ENCODE measurements around the gene DLK2.
"Not testable (repeated sequence)": the region's sequence is repeated elsewhere in the genome, so short reads cannot be mapped to it uniquely, and the experiment has no call there.

DLK2 gene, protein sequence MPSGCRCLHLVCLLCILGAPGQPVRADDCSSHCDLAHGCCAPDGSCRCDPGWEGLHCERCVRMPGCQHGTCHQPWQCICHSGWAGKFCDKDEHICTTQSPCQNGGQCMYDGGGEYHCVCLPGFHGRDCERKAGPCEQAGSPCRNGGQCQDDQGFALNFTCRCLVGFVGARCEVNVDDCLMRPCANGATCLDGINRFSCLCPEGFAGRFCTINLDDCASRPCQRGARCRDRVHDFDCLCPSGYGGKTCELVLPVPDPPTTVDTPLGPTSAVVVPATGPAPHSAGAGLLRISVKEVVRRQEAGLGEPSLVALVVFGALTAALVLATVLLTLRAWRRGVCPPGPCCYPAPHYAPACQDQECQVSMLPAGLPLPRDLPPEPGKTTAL

DNA sequence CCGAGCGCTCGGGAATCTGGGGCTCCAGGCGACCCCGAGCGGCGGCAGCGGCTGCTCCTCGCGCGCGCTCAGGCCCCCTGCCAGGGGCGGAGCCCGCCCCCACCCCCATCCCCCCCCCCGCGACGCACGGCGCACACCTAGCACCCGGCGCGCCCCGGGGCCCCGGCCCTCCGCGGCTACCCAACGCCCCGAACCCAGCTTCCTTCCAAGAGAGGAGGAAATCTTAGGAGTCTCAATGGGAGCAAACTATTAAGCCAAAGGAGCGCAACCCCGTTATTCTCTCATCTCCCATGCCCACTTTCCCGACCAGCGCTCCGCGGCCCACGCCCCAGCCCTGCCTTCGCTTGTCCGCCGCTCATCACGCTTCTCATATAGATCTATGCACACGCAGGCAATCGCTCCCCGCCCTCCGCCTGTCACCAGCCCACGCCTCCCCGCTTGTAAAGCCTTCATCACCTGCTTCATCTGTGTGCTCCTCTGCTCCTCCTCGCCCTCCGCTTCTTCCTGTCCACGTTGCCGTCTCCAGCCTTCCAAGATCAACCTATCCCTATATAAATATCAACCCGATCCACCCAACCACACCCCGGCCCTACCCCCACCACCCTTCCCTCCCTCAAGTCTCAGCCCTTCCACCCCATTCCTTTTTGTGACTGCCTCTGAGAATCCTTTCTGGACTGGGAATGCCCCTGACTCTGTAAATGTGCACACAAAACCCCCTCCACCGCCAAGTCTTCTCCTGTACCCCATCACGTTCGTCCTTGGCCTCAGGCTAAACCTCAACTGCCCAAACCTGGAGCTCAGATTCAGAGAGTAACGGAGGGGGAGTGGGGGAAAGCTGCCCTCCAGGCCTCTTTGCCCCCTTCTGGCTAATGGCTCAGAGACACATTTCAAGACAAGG, at the start of gene DLK2:
Gene DLK2 (minus strand): TSS at position 18 of the 898 bp plus-strand sequence. CDS start 723 bp downstream, outside the sequence.
- peak; percentile 50 to 52 for DNase-seq
- H3K4me3 Mint-ChIP-seq, result peak within 1 kb of the TSS; percentile 90 to 92
- H3K4me1 Mint-ChIP-seq, result peaks cover 28% of the 10 kb centered on the region
- H3K27ac Mint-ChIP-seq, result peak within 1 kb of the TSS; percentile 47 to 89
- H3K9me3 Mint-ChIP-seq, result peaks cover 4 to 7% of the 10 kb centered on the region in 2 donors
- H3K27me3 Mint-ChIP-seq, result peaks cover 17% of the 10 kb centered on the region
- peak; percentile 72 for ATAC-seq

DNA sequence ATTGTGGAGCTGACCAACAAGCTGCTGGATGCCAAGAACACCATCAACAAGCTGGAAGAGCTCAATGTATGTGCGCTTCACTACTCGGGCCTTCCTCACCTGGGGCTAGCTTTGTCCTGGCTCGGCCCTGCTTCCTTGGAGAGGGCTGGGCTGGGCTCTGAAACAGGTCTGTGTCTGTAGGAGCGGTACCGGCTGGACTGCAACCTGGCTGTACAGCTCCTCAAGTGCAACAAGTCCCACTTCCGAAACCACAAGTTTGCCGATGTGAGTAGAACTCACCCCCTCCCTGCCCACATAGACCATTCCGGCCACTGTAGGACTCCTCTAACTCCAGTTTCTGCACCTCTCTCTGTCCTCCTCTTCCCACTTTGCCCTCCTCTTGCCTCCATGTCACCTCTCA, 48.1 kb upstream of the DLK2 start:
- no peak overlapping the region for H3K4me3 Mint-ChIP-seq
- ATAC-seq, result no peak
- H3K9me3 Mint-ChIP-seq, result no peaks in the 10 kb centered on the region
- H3K4me1 Mint-ChIP-seq, result peaks cover 11% of the 10 kb centered on the region
- DNase-seq, result no peak
- peaks cover 14% of the 10 kb centered on the region for H3K27me3 Mint-ChIP-seq
- H3K27ac Mint-ChIP-seq, result no peak overlapping the region

DNA sequence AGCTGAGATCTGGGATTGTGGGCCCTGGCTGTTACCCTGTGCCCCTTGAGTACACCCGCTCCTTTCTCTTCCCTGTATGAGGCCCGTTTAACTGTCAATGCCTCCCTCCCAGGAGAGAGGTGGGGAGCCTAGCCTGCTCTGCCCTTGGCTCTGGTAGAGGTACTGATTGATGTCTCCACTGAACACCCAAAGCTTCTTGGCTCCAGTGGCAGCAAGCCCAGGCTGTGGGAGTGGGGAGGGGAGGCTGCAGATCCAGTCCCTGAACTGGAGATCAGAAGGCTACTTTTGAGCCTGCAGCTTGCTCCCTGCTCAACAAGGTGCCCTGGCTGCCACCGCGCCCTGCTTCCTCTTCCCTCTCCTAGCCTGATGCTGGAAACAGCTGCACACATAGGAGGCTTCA, 47.3 kb upstream of the DLK2 start:
- ATAC-seq (no peak), DNase-seq (no peak)
- Mint-ChIP-seq H3K27ac (no peak overlapping the region), H3K4me1 (peaks cover 11% of the 10 kb centered on the region), H3K27me3 (peaks cover 6% of the 10 kb centered on the region), H3K4me3 (no peak overlapping the region), H3K9me3 (no peaks in the 10 kb centered on the region)

DNA sequence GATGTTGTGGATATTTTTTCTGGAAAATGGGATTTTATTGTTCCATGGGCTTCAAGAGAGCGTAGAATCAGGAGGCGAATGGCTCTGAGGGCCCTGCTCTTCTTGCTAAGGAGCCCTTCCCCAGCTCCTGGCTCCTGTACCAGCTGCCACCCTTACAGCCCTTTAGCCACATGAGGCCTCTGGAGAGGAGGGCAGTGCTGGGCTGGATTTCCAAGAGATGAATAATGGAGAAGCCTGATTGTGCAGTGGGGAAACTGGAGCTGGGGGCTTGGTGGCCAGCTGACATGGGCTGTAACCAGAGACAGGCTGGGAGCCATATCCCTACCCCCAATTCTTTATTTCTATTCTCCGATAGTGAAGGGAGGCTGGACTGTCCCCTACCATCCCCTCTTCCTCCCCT, 45.6 kb upstream of the DLK2 start:
- Mint-ChIP-seq H3K27me3 (no peaks in the 10 kb centered on the region), H3K27ac (peak overlapping the region in 1 of 2 donors; percentile 23), H3K4me3 (no peak overlapping the region), H3K9me3 (no peaks in the 10 kb centered on the region), H3K4me1 (no peaks in the 10 kb centered on the region)
- ATAC-seq (no peak), DNase-seq (no peak)

DNA sequence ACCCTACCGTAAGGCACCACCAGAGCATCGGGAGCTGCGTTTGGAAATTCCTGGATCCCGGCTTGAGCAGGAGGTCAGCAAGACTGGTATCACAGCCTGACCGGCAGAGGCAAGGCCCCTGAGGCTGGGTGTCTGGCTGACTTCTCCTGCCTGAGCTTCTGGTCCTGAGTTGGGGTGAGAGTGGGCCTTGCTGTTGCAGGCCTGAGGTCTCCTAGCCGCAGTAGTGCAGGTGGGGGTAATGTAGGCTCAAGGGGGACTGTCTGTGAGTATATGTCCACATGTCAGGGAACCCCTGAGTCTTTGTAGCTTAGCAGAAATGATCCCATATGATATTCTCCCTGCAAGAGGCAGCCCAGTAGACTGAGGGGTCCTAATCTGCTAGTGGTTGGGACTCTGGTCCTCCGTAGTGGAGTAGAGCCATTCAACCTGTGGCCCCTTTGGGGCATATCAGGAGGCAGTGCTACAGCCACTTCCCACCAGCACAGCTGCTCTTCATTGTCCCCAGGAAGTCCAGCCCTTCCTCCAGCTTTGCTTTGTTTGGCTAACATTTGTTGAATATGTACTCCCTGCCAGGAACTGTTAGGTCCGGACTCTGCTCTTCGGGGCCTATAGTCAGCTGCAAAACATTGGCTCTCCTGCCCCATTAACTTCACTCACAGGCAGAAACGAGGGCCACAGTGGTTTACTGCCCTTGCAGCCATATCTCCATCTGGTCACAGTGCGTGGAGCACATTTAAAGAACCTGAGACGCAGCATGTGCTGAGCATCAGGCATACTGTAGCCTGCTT, 43.9 kb upstream of the DLK2 start:
- Mint-ChIP-seq H3K4me3 (no peak overlapping the region), H3K27me3 (no peaks in the 10 kb centered on the region), H3K4me1 (peaks cover 14% of the 10 kb centered on the region), H3K9me3 (no peaks in the 10 kb centered on the region), H3K27ac (no peak overlapping the region)
- DNase-seq, result no peak
- no peak for ATAC-seq

DNA sequence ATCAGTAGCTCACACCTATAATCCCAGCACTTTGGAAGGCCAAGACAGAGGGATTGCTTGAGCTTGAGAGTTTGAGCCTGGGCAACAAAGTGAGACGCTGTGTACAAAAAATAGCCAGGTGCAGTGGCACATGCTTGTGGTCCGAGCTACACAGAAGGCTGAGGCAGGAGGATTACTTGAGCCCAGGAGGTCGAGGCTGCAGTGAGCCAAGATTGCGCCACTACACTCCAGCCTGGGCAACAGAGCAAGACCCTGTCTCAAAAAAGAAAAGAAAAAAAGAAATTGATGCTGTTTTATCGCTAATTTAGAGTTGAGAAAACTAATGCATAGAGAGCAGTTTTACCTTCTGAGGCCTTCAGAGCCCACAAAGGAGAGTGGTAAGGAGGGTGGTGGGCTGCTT, 42.9 kb upstream of the DLK2 start:
- not testable (repeated sequence) for H3K27me3 Mint-ChIP-seq, ATAC-seq, H3K9me3 Mint-ChIP-seq, H3K4me3 Mint-ChIP-seq, H3K27ac Mint-ChIP-seq, DNase-seq
- peaks cover 22% of the 10 kb centered on the region for H3K4me1 Mint-ChIP-seq

DNA sequence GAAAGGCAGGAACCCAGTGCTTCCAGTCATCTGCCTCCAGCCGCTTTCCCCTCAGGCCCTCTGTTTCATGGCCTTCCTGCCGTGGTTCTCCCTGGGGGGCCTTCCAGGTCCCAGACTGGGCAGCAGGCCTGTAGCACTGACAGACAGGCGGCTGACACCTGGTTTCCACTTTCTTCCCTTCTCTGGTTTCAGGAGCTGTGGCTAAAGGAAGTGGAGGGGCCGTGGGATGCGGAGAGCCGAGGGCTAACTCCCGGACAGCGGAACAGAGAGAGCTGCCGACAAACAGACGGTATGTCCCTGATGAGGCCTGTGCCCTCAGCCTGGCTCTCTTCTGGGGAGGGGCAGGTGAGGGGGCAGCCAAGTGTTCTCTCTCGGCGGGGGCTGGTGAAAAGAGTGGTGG, 42.3 kb upstream of the DLK2 start:
- Mint-ChIP-seq H3K27ac (peak overlapping the region in 1 of 2 donors; percentile 57), H3K4me3 (no peak overlapping the region), H3K4me1 (peaks cover 27% of the 10 kb centered on the region)

DNA sequence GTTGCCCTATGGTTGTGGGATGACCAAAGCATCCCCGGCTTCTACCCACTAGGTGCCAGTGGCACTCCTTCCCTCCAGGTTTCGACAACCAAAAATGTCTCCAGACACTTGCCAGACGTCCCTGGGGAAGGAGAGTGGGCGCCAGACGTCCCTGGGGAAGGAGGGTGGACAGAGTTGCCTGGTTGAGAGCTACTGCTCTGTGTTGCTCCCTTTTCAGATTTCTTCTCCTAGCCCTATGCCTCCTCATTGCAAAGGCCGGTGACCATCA, 41.7 kb upstream of the DLK2 start:
- no peak for ATAC-seq
- DNase-seq, result no peak
- Mint-ChIP-seq H3K27me3 (no peaks in the 10 kb centered on the region), H3K9me3 (no peaks in the 10 kb centered on the region), H3K4me1 (peaks cover 27% of the 10 kb centered on the region), H3K27ac (no peak overlapping the region), H3K4me3 (no peak overlapping the region)

More for the DNA sequence above, 42.3 kb upstream of the DLK2 start:
- no peak for ATAC-seq
- H3K9me3 Mint-ChIP-seq, result no peaks in the 10 kb centered on the region
- no peaks in the 10 kb centered on the region for H3K27me3 Mint-ChIP-seq
- no peak for DNase-seq

DNA sequence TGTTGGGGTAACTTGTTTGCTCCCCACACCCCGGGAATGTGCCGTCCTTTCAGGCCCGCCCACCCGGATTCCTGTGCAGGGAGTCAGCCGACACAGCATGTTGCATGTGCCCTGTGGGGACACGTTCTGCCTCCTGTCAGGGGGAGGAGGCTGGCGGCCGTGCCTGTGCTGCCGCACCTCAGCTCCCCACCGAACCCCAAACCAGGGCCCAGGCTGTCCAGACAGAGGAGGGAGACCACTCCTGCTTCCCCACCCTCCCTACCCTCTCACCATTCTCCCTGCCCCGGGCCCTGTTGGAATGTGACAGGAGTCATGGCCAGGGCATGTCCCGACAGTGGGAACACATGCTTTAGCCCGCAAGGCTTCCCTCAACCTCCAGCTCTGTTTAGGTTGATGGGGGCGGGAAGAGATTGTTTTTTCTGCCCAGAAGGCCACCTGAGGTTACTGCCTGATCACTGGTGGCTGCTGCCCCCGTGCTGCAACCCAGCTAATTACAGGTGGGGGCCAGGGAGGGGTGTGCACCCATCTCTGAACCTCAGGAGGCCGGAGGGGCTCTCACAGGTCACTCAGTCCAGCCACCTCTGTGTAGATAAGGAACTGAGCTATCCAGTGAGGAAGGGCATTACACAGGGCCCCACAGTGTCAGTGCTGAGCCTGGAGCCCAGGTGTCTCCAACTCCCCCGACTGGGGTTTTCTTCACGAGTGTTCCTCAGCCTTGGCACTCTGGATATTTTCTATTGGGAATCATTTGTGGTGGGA, 41.2 kb upstream of the DLK2 start:
- ATAC-seq, result no peak

DNA sequence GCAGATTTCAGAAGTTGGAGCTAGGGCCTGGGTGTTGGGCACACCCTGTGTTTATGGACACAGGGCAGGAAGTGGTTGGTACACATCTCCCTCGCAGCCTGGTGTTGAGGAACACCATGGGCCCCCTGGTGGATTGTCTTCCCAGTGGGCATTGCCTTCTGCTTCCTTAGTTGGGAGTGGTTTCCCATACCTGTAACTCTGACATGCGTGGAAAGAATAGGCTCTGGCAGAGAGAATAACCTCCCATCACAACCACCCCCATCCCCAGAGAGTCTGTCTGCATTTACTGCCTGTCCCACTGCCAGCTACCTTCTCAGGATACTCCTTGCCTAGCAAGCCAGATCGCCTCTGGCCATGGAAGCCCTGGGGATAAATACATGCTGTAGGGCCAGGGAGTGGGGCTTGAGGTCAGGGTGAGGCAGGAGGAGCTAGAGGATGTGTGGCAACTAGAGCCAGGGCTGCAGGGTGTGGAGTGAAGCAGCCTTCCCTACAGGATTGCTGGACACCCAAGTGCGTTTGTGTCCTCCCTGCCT, 40.1 kb upstream of the DLK2 start:
- Mint-ChIP-seq H3K9me3 (no peaks in the 10 kb centered on the region), H3K27ac (peak overlapping the region in 1 of 2 donors; percentile 64), H3K27me3 (no peaks in the 10 kb centered on the region), H3K4me3 (no peak overlapping the region), H3K4me1 (peaks cover 27% of the 10 kb centered on the region)
- ATAC-seq (peak; percentile 43), DNase-seq (no peak)

More for the DNA sequence above, 41.2 kb upstream of the DLK2 start:
- no peak overlapping the region for H3K27ac Mint-ChIP-seq
- H3K9me3 Mint-ChIP-seq, result no peaks in the 10 kb centered on the region
- H3K4me3 Mint-ChIP-seq, result no peak overlapping the region
- no peak for DNase-seq
- peaks cover 27% of the 10 kb centered on the region for H3K4me1 Mint-ChIP-seq
- no peaks in the 10 kb centered on the region for H3K27me3 Mint-ChIP-seq

DNA sequence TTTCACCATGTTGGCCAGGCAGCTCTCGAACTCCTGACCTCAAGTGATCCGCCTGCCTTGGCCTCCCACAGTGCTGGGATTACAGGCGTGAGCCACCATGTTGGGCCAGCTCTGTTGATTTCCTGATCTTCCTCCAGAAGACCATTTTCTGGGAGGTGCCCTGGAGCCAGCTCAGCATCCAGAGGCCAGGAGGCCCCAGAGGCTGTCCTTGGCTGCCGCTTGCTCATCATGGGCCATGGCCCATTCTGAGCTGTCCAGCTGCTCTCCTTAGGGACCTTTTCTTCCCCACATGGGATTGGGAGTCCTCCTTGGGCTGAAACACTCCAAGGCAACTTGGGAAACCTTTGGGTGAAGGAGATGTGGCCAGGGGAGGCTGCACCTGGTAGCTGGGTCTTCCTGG, 39.4 kb upstream of the DLK2 start:
- no peaks in the 10 kb centered on the region for H3K27me3 Mint-ChIP-seq
- H3K4me1 Mint-ChIP-seq, result peaks cover 33% of the 10 kb centered on the region
- H3K4me3 Mint-ChIP-seq, result peak overlapping the region in 1 of 2 donors; percentile 1
- ATAC-seq (no peak), DNase-seq (no peak)
- no peaks in the 10 kb centered on the region for H3K9me3 Mint-ChIP-seq
- H3K27ac Mint-ChIP-seq, result peak overlapping the region in 1 of 2 donors; percentile 64

DNA sequence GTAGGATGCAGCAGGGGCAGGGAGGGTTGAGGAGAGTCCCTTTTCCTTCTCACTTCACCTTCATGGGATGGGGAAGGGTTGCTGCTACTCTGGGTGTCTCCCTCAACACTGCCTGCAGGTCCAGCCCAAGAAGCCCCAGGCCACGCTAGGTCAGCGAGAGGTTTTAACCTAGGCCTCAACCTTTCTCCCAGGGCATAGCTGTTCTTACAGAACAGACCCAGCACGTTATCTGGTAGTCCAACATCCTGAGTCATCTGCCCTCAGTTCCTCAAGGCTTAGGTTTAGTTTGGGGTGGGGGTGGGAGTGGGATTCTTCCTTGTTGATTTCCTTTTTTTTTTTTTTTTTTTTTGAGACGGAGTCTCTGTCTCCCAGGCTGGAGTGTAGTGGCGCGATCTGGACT, 39.0 kb upstream of the DLK2 start:
- peaks cover 35% of the 10 kb centered on the region for H3K4me1 Mint-ChIP-seq
- H3K4me3 Mint-ChIP-seq, result no peak overlapping the region
- no peaks in the 10 kb centered on the region for H3K27me3 Mint-ChIP-seq
- no peaks in the 10 kb centered on the region for H3K9me3 Mint-ChIP-seq
- no peak overlapping the region for H3K27ac Mint-ChIP-seq
- DNase-seq (no peak), ATAC-seq (no peak)

DNA sequence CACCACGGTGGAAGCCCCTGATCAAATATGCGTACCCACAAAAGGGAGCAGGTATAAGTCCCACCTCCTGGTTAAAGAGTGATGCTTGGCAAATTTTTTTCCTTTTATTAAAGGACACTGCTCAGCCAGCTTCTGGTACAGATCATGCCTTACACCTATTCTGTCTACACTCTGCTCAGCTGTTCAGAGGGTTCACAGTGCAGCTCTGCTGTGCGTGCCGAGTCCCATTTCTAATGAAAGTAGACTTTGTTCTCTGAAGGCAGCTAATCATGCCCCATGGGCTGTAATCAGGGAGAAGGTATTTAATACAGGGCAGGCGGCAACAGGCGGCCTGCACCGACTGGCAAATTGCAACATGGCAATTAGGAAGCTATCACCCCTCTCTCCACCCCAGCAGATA, 38.5 kb upstream of the DLK2 start:
- H3K9me3 Mint-ChIP-seq, result no peaks in the 10 kb centered on the region
- H3K27me3 Mint-ChIP-seq, result no peaks in the 10 kb centered on the region
- no peak for DNase-seq
- no peak for ATAC-seq
- H3K27ac Mint-ChIP-seq, result no peak overlapping the region
- no peak overlapping the region for H3K4me3 Mint-ChIP-seq
- H3K4me1 Mint-ChIP-seq, result peaks cover 40% of the 10 kb centered on the region

DNA sequence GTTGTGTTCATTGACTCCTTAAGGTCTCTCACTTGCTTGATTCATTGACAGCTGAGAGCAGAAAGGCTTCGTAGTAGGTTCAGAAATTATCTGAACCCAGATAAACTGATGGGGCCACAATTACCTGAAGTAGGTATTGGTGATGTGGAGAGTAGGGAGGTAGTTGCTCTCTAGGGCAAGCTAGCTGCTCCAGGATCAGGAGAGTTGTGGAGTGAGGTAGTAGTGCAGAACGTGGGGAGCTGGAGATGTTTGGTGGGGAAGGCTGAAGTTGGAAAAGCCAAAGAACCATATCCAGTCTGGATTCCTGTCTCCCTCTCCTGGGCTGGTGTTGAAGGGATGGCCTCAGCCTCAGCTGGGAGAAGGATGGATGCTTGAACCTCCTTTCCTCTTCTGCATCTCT, 37.9 kb upstream of the DLK2 start:
- DNase-seq (no peak), ATAC-seq (no peak)
- Mint-ChIP-seq H3K4me3 (no peak overlapping the region), H3K27ac (no peak overlapping the region), H3K9me3 (no peaks in the 10 kb centered on the region), H3K27me3 (no peaks in the 10 kb centered on the region), H3K4me1 (peaks cover 40% of the 10 kb centered on the region)

DNA sequence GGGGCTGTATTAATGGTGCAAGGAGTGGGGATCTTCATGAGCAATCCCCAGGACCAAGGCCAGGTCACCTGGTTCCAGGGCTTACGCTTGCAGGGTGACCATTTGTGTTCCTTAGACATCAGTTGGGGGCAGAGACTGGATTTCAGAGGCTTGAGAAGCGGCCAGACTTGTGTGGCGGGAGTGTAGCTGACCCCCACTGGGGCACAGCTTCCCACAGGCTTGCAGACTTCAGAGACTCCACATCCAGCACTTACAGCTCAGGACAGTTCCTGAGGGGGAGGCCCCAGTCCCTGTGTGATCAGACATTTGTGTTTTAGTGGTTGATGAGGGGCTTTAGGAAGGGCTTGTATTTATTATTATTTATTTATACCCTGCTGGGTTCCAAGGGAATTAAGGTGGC, 37.3 kb upstream of the DLK2 start:
- H3K27me3 Mint-ChIP-seq, result no peaks in the 10 kb centered on the region
- DNase-seq (no peak), ATAC-seq (no peak)
- H3K4me1 Mint-ChIP-seq, result peaks cover 40% of the 10 kb centered on the region
- H3K9me3 Mint-ChIP-seq, result no peaks in the 10 kb centered on the region
- H3K4me3 Mint-ChIP-seq, result no peak overlapping the region
- peak overlapping the region in 1 of 2 donors; percentile 23 for H3K27ac Mint-ChIP-seq
